ENCODE data around the gene FBXO10. TPM values are rescaled to one million over a fixed set of nuclear protein-coding genes. Genes with fewer than 3 reads are reported as not detected.
"Not testable (repeated sequence)": the region's sequence is repeated elsewhere in the genome, so short reads cannot be mapped to it uniquely, and the experiment has no call there.

FBXO10 gene
- total RNA-seq, 2 donors from 2014 or later: 19.5 to 26.6 TPM

DNA sequence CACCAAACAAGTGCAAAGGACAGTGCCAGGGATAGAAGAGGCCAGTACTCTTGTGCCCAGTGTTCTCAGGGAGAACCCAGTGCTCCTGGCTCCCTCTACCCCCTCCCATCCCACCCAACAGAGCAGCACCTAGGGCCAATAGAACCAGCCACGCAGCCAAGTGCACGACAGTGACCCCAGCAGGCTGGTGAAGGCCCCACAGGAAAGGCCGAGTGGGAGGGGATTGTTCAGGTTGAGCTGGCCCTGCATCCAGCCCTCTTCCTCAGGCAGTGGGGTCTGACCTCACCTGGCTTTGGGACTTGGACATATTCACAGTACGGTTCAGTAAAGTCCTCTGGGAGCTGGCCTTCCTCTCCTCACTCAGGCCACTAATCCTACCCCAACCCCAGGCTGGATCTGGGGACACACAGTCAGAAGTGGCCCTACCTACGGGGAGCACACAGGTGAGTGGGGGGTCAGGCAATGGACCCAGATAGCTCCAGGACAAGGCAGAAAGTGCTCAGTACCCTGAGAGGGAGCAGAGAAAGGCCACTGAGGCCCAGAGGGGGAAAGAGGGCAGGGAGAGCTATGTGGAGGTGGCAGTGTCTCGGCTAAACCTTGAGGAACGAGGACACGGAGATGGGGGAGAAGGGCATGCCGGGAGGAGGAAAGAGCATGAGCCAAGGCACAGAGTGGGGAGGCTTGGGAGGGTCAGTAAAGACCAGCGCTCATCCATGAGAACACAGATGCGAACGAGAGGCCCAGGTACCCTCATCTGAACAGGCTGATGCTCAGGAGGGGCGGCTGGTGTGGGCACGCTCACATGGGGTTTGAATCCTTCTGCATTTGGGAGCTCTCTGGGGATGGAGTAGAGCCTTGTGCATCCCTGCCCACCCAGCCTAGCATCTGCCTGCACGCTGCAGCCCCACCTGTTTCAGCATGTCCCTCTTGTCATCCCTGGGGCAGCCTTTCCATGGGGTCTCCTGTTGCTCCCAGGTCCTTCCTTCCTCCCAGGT lies 64.9 kb downstream of the FBXO10 start:
- WGBS, 2 experiments (ENCODE audit: insufficient coverage in 1 of 2, insufficient read length in 1 of 2): 83 to 85% methylated on average over 14 to 15 of the region's 15 CpGs
- H3K27ac Mint-ChIP-seq: peak overlapping the region; percentile 58
- H3K9me3 Mint-ChIP-seq: no peaks in the 10 kb centered on the region
- Histone ChIP-seq H3K4me1 (ENCODE audit: control insufficient read depth, insufficient read depth, low read length) (no peaks in the 10 kb centered on the region), H3K27me3 (ENCODE audit: control insufficient read depth, insufficient read depth, low read length, poor library complexity, severe bottlenecking) (no peaks in the 10 kb centered on the region), H3K27ac (ENCODE audit: low read depth, low read length) (no peak overlapping the region), H3K9ac (ENCODE audit: extremely low read depth, low read length, poor library complexity, severe bottlenecking) (no peak overlapping the region), H3K36me3 (ENCODE audit: control insufficient read depth, insufficient read depth, low read length) (peaks cover 30% of the 10 kb centered on the region), H3K9me3 (ENCODE audit: control insufficient read depth, low read length) (no peaks in the 10 kb centered on the region), H3K4me3 (ENCODE audit: low read length) (no peak overlapping the region)
- H3K4me1 Mint-ChIP-seq: no peaks in the 10 kb centered on the region
- no peaks in the 10 kb centered on the region for H3K27me3 Mint-ChIP-seq (ENCODE audit: insufficient read depth)
- peak; percentile 90 for DNase-seq
- TF ChIP-seq CTCF (conservative IDR thresholded peaks at IDR 0.05): peak; percentile 65
- H3K4me3 Mint-ChIP-seq: no peak overlapping the region
- peaks cover 42% of the 10 kb centered on the region for H3K36me3 Mint-ChIP-seq (ENCODE audit: low read depth)

GRCh38 chr9:37510053-37510452 lies 66.1 kb downstream of the FBXO10 start:
- not testable (repeated sequence) for H3K4me1 Mint-ChIP-seq; H3K27ac ChIP-seq (ENCODE audit: low read depth, low read length); DNase-seq; H3K9me3 ChIP-seq (ENCODE audit: control insufficient read depth, low read length); H3K4me3 ChIP-seq (ENCODE audit: low read length); H3K9me3 Mint-ChIP-seq; H3K27me3 ChIP-seq (ENCODE audit: control insufficient read depth, insufficient read depth, low read length, poor library complexity, severe bottlenecking); H3K4me1 ChIP-seq (ENCODE audit: control insufficient read depth, insufficient read depth, low read length); H3K27me3 Mint-ChIP-seq (ENCODE audit: insufficient read depth); H3K27ac Mint-ChIP-seq; H3K4me3 Mint-ChIP-seq; H3K9ac ChIP-seq (ENCODE audit: extremely low read depth, low read length, poor library complexity, severe bottlenecking)
- WGBS, 2 experiments (ENCODE audit: insufficient coverage in 1 of 2, insufficient read length in 1 of 2): 96 to 100% methylated on average over 1 to 5 of the region's 5 CpGs
- H3K36me3 Mint-ChIP-seq (ENCODE audit: low read depth): peaks cover 39% of the 10 kb centered on the region
- H3K36me3 ChIP-seq (ENCODE audit: control insufficient read depth, insufficient read depth, low read length): peaks cover 22% of the 10 kb centered on the region

- no peaks in the 10 kb centered on the region for H3K4me1 ChIP-seq (ENCODE audit: control insufficient read depth, insufficient read depth, low read length)
- no peak overlapping the region for H3K9ac ChIP-seq (ENCODE audit: extremely low read depth, low read length, poor library complexity, severe bottlenecking)
- no peak overlapping the region for H3K4me3 ChIP-seq (ENCODE audit: low read length)
- H3K27ac ChIP-seq (ENCODE audit: low read depth, low read length): no peak overlapping the region
- TF ChIP-seq CTCF (conservative IDR thresholded peaks at IDR 0.05): no peak
- Mint-ChIP-seq H3K4me1 (no peaks in the 10 kb centered on the region), H3K9me3 (no peaks in the 10 kb centered on the region), H3K27ac (no peak overlapping the region), H3K4me3 (no peak overlapping the region), H3K27me3 (ENCODE audit: insufficient read depth) (no peaks in the 10 kb centered on the region), H3K36me3 (ENCODE audit: low read depth) (peaks cover 35% of the 10 kb centered on the region)
- DNase-seq: no peak
- H3K9me3 ChIP-seq (ENCODE audit: control insufficient read depth, low read length): no peaks in the 10 kb centered on the region
- 92 to 93% methylated on average over 5 to 7 of the region's 7 CpGs for WGBS, 2 experiments (ENCODE audit: insufficient coverage in 1 of 2, insufficient read length in 1 of 2)
- H3K27me3 ChIP-seq (ENCODE audit: control insufficient read depth, insufficient read depth, low read length, poor library complexity, severe bottlenecking): no peaks in the 10 kb centered on the region
- H3K36me3 ChIP-seq (ENCODE audit: control insufficient read depth, insufficient read depth, low read length): peaks cover 24% of the 10 kb centered on the region
Observed at GRCh38 chr9:37509536-37509935, 66.6 kb downstream of the FBXO10 start.

Data from endodermal cell (in vitro differentiated cells).